K562 (cell line): ENCODE data around the gene PAQR6. TPM values are rescaled to one million over a fixed set of nuclear protein-coding genes. Genes with fewer than 3 reads are reported as not detected.
A peak's percentile ranks its signal among the peaks of the same experiment; 100 is the strongest.

ENCODE experiments used
- EP300 ChIP-seq: IDR thresholded peaks from 2 replicates; pipeline ENCODE4 v1.6.1; 2012; ENCODE audit warnings: low read length, improper control_type of control experiment
- HNRNPLL ChIP-seq: fragments of 200-400 bp; formaldehyde crosslinking; IDR thresholded peaks from 2 replicates; pipeline ENCODE4 v1.6.1; 2017; ENCODE audit warnings: low read length, low read depth, mild to moderate bottlenecking; ENCODE audit not compliant: poor library complexity, severe bottlenecking
- JUND ChIP-seq, 2 experiments: IDR thresholded peaks; 2 replicates in 1 of 2; 3 replicates in 1 of 2; pipeline ENCODE4 v1.6.1; 2011; ENCODE audit warnings: borderline replicate concordance in 2 of 2, low read depth in 2 of 2, low read length in 2 of 2, improper control_type of control experiment in 1 of 2, missing biosample characterization in 1 of 2, missing genetic modification characterization in 1 of 2, missing genetic modification reagents in 1 of 2
- MEF2A ChIP-seq: IDR thresholded peaks from 2 replicates; pipeline ENCODE4 v1.6.1; 2011; ENCODE audit warnings: low read depth, mild to moderate bottlenecking, low read length, moderate library complexity; ENCODE audit not compliant: control insufficient read depth
- PHTF2 ChIP-seq: fragments of 250-450 bp; sonication (Bioruptor Pico); IDR thresholded peaks from 2 replicates; pipeline ENCODE4 v1.5.0; 2021; ENCODE audit warnings: mild to moderate bottlenecking
- RCOR1 ChIP-seq, 2 experiments: IDR thresholded peaks; 2 replicates each; pipeline ENCODE4 v1.6.1; 2012; ENCODE audit warnings: low read depth in 2 of 2, low read length in 2 of 2, borderline replicate concordance in 1 of 2, improper control_type of control experiment in 1 of 2
- SRSF9 ChIP-seq: fragments of 200-400 bp; formaldehyde crosslinking; IDR thresholded peaks from 2 replicates; pipeline ENCODE4 v1.6.1; 2017; ENCODE audit warnings: low read depth, low read length, borderline replicate concordance
- ZFP1 ChIP-seq: fragments of 450-650 bp; formaldehyde crosslinking; IDR thresholded peaks from 2 replicates; pipeline ENCODE4 v1.4.0; 2020; ENCODE audit warnings: mild to moderate bottlenecking, mixed read lengths
- ZKSCAN8 ChIP-seq: fragments of 200-800 bp; sonication (Bioruptor generic); IDR thresholded peaks from 2 replicates; pipeline ENCODE4 v1.6.1; 2016; ENCODE audit warnings: missing genetic modification characterization, missing compliant biosample characterization
- ZNF121 ChIP-seq: sonication (generic); formaldehyde crosslinking; conservative IDR thresholded peaks from 2 replicates; pipeline ENCODE4 v1.8.0; 2022; ENCODE audit warnings: missing genetic modification reagents
- ZNF143 ChIP-seq: sonication (generic); formaldehyde crosslinking; IDR thresholded peaks from 2 replicates; pipeline ENCODE4 v1.9.0; 2022; ENCODE audit warnings: mild to moderate bottlenecking, missing genetic modification reagents
- ZNF212 ChIP-seq: fragments of 450-650 bp; formaldehyde crosslinking; IDR thresholded peaks from 2 replicates; pipeline ENCODE4 v1.4.0; 2020; ENCODE audit warnings: mild to moderate bottlenecking
- ZNF24 ChIP-seq: fragments of 450-650 bp; IDR thresholded peaks from 2 replicates; pipeline ENCODE4 v1.6.1; 2016
- ZNF3 ChIP-seq: fragments of 250-450 bp; sonication (Bioruptor Pico); IDR thresholded peaks from 2 replicates; pipeline ENCODE4 v1.5.0; 2021; ENCODE audit warnings: mild to moderate bottlenecking, moderate library complexity
- ZNF696 ChIP-seq: fragments of 250-450 bp; sonication (Bioruptor Pico); conservative IDR thresholded peaks from 2 replicates; pipeline ENCODE4 v1.4.0; 2020; ENCODE audit warnings: mild to moderate bottlenecking, moderate library complexity
- polyA plus RNA-seq, 8 experiments: library from polyadenylated mRNA; depleted of rRNA in 4 of 8; stranded (reverse) in 5 of 8; unstranded in 3 of 8; fragments of >200 nt; fragmentation: Nextera tagmentation in 2 of 8; fragmentation: Illumina TruSeq in 1 of 8; extraction: Ambion mirVana in 2 of 8; extraction: Trizol in 1 of 8; gene quantifications; 2 replicates each; pipeline versions ENCODE4 v1.2.1 to v1.2.3, GENCODE V29; 2011 to 2014; ENCODE audit warnings: inconsistent platforms in 1 of 8, missing spikeins in 1 of 8
- total RNA-seq, 7 experiments: library from RNA; depleted of rRNA in 6 of 7; stranded (reverse); fragments of >200 nt in 6 of 7; fragmentation: Illumina TruSeq in 2 of 7; extraction: Trizol in 2 of 7; gene quantifications; 2 replicates each; pipeline versions ENCODE4 v1.2.1 to v1.2.3, GENCODE V29; 2011 to 2021; ENCODE audit warnings: low replicate concordance in 1 of 7
- TF ChIP-seq, protein P1 (sequence below): fragments of 250-450 bp; sonication (Bioruptor Pico); IDR thresholded peaks from 2 replicates; pipeline ENCODE4 v1.5.0; 2021; ENCODE audit warnings: mild to moderate bottlenecking, borderline replicate concordance
- TF ChIP-seq, protein P2 (sequence below): fragments of 450-650 bp; IDR thresholded peaks from 2 replicates; pipeline ENCODE4 v1.6.1; 2017; ENCODE audit warnings: mild to moderate bottlenecking, moderate library complexity
- TF ChIP-seq, protein P3 (sequence below): fragments of 250-450 bp; sonication (Bioruptor Pico); IDR thresholded peaks from 2 replicates; pipeline ENCODE4 v1.4.0; 2020; ENCODE audit warnings: mild to moderate bottlenecking, moderate library complexity, borderline replicate concordance
- TF ChIP-seq, protein P4 (sequence below): fragments of 450-650 bp; IDR thresholded peaks from 2 replicates; pipeline ENCODE4 v1.6.1; 2018; ENCODE audit warnings: mild to moderate bottlenecking, low read depth; ENCODE audit not compliant: partially characterized antibody

The PAQR6 gene
- total and polyA plus RNA-seq, 9 of the 15 experiments (the other 6 are each of a cell fraction or from before 2014, with no cell fraction given): 0.07 to 1.8 (median 0.62) TPM

DNA sequence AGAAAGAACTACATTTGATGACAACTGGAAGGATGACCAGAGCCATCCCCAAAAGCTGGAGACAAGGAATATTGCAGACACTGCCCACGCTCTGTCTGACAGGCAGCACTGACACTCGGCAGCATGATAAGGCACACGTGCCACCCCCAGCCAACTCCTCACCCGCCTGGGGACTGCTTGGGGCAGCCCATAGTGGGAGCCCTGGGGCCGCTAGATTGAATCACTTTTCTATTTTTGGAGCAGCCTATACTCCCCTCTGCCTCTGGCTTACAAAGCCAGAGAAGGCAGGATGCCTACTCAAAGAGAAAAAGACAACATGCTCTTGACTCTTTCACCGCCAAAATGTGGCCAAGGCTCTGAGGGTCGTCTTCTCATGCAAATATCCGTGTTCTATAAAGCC is 33.4 kb upstream of the PAQR6 start (continued):
- TF ChIP-seq, protein P1, sequence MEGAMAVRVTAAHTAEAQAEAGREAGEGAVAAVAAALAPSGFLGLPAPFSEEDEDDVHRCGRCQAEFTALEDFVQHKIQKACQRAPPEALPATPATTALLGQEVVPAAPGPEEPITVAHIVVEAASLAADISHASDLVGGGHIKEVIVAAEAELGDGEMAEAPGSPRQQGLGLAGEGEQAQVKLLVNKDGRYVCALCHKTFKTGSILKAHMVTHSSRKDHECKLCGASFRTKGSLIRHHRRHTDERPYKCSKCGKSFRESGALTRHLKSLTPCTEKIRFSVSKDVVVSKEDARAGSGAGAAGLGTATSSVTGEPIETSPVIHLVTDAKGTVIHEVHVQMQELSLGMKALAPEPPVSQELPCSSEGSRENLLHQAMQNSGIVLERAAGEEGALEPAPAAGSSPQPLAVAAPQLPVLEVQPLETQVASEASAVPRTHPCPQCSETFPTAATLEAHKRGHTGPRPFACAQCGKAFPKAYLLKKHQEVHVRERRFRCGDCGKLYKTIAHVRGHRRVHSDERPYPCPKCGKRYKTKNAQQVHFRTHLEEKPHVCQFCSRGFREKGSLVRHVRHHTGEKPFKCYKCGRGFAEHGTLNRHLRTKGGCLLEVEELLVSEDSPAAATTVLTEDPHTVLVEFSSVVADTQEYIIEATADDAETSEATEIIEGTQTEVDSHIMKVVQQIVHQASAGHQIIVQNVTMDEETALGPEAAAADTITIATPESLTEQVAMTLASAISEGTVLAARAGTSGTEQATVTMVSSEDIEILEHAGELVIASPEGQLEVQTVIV (CRISPR knock-in tag): no peak
- TF ChIP-seq, protein P2, sequence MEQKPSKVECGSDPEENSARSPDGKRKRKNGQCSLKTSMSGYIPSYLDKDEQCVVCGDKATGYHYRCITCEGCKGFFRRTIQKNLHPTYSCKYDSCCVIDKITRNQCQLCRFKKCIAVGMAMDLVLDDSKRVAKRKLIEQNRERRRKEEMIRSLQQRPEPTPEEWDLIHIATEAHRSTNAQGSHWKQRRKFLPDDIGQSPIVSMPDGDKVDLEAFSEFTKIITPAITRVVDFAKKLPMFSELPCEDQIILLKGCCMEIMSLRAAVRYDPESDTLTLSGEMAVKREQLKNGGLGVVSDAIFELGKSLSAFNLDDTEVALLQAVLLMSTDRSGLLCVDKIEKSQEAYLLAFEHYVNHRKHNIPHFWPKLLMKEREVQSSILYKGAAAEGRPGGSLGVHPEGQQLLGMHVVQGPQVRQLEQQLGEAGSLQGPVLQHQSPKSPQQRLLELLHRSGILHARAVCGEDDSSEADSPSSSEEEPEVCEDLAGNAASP: no peak
- TF ChIP-seq ZNF3 (no peak), ZNF121 (CRISPR knock-in tag) (no peak), ZKSCAN8 (CRISPR knock-in tag) (no peak), ZNF212 (no peak), SRSF9 (no peak), HNRNPLL (no peak), ZNF696 (CRISPR knock-in tag) (no peak), ZNF143 (CRISPR knock-in tag) (no peak), RCOR1 (IDR thresholded peaks at IDR 0.05; ENCODE audit: borderline replicate concordance in 1 of 2, low read depth in 2 of 2, low read length in 2 of 2) (peak in 1 of 2 experiments; percentile 52; a peak in 1 of 4 replicates), PHTF2 (CRISPR knock-in tag) (no peak), ZFP1 (CRISPR knock-in tag) (no peak), EP300 (no peak), ZNF24 (no peak), MEF2A (peak; percentile 99), JUND (IDR thresholded peaks at IDR 0.05; ENCODE audit: borderline replicate concordance, low read depth, low read length) (peak; percentile 76), JUND (tag; IDR thresholded peaks at IDR 0.05; ENCODE audit: borderline replicate concordance, low read depth, low read length) (peak; percentile 52; the same call in 2 of the 3 replicates)
- TF ChIP-seq, protein P3, sequence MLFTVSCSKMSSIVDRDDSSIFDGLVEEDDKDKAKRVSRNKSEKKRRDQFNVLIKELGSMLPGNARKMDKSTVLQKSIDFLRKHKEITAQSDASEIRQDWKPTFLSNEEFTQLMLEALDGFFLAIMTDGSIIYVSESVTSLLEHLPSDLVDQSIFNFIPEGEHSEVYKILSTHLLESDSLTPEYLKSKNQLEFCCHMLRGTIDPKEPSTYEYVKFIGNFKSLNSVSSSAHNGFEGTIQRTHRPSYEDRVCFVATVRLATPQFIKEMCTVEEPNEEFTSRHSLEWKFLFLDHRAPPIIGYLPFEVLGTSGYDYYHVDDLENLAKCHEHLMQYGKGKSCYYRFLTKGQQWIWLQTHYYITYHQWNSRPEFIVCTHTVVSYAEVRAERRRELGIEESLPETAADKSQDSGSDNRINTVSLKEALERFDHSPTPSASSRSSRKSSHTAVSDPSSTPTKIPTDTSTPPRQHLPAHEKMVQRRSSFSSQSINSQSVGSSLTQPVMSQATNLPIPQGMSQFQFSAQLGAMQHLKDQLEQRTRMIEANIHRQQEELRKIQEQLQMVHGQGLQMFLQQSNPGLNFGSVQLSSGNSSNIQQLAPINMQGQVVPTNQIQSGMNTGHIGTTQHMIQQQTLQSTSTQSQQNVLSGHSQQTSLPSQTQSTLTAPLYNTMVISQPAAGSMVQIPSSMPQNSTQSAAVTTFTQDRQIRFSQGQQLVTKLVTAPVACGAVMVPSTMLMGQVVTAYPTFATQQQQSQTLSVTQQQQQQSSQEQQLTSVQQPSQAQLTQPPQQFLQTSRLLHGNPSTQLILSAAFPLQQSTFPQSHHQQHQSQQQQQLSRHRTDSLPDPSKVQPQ (CRISPR knock-in tag): no peak
- TF ChIP-seq, protein P4, sequence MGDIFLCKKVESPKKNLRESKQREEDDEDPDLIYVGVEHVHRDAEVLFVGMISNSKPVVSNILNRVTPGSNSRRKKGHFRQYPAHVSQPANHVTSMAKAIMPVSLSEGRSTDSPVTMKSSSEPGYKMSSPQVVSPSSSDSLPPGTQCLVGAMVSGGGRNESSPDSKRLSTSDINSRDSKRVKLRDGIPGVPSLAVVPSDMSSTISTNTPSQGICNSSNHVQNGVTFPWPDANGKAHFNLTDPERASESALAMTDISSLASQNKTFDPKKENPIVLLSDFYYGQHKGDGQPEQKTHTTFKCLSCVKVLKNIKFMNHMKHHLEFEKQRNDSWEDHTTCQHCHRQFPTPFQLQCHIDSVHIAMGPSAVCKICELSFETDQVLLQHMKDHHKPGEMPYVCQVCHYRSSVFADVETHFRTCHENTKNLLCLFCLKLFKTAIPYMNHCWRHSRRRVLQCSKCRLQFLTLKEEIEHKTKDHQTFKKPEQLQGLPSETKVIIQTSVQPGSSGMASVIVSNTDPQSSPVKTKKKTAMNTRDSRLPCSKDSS: no peak
